Spleen (tissue), 7 donors: ENCODE data around the gene MEI1.

Source experiments
- POLR2A ChIP-seq, 3 donors: fragments of 450-650 bp; IDR thresholded peaks; one replicate each; pipeline ENCODE4 v1.5.1; 2017; ENCODE audit warnings: antibody characterized with exemption in 3 of 3, mild to moderate bottlenecking in 1 of 3
- TF ChIP-seq, protein P1 (sequence below), 11 experiments: fragments of 200-600 bp in 7 of 11; fragments of 450-650 bp in 4 of 11; sonication (generic) in 4 of 11; IDR thresholded peaks in 8 of 11; conservative IDR thresholded peaks in 3 of 11; 1 replicate in 7 of 11; 2 replicates in 4 of 11; pipeline versions ENCODE4 v1.4.0 to v1.8.0; 2016 to 2021; ENCODE audit warnings: antibody characterized with exemption in 11 of 11, inconsistent platforms in 4 of 11, mild to moderate bottlenecking in 1 of 11
- donor health status: DM: no; HTN: no; CAD: no; lungs with moderate emphysema.
- donor health status: DM: no; HTN: no; CAD: no.
- donor health status: DM: no; HTN: no; CAD: no.

DNA sequence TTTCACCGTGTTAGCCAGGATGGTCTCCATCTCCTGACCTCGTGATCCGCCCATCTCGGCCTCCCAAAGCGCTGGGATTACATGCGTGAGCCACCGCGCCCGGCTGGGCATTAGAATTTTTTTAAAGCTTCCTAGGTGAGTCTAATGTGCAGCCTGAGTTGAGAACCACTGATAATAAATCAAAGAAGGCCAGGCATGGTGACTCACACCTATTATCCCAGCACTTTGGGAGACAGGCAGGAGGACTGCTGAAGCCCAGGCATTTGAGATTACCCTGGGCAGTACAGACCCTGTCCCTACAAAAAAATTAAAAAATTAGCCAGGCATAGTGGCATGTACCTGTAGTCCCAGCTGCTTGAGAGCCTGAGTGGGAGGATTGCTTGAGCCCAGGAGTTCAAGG, 13.7 kb downstream of the MEI1 start:
- TF ChIP-seq, protein P1, sequence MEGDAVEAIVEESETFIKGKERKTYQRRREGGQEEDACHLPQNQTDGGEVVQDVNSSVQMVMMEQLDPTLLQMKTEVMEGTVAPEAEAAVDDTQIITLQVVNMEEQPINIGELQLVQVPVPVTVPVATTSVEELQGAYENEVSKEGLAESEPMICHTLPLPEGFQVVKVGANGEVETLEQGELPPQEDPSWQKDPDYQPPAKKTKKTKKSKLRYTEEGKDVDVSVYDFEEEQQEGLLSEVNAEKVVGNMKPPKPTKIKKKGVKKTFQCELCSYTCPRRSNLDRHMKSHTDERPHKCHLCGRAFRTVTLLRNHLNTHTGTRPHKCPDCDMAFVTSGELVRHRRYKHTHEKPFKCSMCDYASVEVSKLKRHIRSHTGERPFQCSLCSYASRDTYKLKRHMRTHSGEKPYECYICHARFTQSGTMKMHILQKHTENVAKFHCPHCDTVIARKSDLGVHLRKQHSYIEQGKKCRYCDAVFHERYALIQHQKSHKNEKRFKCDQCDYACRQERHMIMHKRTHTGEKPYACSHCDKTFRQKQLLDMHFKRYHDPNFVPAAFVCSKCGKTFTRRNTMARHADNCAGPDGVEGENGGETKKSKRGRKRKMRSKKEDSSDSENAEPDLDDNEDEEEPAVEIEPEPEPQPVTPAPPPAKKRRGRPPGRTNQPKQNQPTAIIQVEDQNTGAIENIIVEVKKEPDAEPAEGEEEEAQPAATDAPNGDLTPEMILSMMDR (IDR thresholded peaks at IDR 0.05 in 8 of 11, conservative IDR thresholded peaks at IDR 0.05 in 3 of 11): no peak
- TF ChIP-seq POLR2A (IDR thresholded peaks at IDR 0.05): no peak
